Stimulated activated CD4-positive, alpha-beta T cell treated with anti-CD3 and anti-CD28 coated beads, Interleukin-12 subunit alpha, Interleukin-12 subunit beta, amount 100 ng/mL, for 48 hours (primary cell): ENCODE data around the gene SMOC1.
A peak's percentile ranks its signal among the peaks of the same experiment; 100 is the strongest.

Experiments
- DNase-seq, 3 donors: peaks; one replicate each; pipeline ENCODE4 v3.0.0-alpha.2; 2020; ENCODE audit warnings: low read depth in 2 of 3, low spot score in 1 of 3

SMOC1 gene

DNA sequence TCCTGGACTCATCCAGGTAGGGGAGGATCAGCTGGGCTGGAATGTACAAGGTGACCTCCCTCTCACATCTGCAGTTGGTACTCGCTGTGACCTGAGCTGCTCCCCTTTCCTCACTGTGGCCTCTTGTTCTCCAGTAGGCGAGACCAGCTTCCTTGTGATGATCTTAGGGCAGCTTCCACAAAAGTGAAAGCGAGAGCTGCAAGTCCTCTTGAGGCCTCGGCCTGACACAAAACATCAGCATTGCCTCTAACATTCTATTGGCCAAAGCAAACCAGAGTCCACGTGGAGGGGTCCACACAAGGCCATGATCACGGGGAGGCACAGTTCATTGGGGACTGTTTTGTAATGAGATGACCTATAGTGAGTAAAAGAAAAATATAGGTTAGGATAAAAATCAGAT is 127.5 kb downstream of the SMOC1 start:
- no peak for DNase-seq

DNA sequence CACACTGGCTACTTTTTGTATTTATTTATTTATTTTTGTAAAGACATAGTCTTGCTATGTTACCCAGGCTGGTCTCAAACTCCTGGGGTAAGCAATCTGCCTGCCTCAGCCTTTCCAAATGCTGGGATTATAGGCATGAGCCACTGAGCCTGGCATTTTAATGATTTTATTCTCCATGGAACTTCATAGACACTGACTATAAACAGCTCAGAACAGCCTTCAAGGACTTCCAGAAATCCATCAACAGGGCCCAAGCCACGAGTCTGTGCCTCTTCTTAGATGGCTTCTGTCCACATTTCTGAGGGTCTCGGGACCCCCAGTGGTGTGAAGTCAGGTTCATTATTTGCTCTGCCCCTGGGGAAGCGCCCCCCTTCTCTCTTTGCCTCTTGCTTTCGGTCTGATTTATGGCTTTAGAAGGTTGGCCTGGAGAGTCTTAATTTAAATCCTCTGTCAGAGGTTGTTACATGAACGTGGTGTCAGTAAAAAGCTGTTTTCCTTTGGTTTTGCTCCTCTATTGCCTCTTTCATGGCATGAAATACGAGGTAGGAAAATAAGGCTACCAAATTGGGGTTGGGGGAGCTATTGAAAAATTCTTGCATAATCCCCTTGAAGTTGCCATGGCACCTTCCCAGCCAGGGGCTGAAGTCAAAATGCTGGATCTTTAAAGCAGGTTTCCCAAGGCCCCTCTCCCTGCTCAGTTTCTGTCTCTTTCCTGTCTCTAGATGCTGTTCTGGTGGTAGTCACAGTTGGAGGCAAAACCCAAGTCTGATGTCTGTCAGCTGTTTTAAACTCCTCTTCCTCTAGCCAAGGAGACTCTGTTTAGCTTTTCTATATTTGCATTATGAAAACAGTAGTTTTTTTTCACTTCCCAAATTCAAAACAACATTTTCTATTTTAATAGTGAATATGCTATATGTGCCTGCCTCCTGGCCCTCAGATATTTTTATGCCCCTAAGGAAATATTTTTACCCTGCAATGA is 129.4 kb downstream of the SMOC1 start:
- DNase-seq = no peak

DNA sequence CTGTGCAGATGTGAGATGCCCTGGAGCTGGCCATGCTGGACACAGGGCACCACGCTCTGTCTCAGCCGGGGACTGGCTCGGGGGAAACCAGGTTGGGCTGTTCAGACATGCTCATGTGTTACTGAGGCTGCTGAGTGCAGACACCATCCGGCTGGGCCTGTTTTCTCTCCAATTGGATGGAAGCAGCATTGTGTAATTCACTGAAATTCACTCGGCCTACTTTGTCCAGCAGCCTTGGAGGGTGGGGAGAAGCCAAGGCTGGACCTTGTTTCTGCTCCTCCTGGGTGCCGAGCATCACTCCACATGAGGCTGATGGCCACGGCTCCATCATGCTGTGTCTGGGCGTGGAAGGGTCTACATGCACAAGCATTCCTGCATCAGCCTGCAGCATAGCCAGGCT is 130.7 kb downstream of the SMOC1 start:
- no peak for DNase-seq

DNA sequence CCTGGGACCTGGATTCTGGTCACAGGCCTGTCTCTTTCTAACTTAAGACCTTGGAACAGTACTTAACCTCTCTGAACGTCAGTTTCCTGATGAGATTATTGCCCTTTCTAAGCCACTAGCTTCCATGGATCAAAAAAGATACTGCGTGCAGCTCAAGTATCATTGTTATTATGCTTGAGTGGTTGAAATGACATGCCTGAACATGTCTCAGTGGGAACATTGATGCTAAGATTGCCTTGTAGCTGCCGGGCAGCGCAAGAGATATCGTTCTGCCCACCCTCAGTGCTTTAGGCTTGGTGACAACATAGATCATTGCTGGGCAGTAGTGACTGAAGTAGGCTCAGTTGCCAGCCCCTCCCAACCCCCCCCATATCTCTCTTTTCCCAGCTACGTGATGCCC is 131.9 kb downstream of the SMOC1 start:
- no peak for DNase-seq

DNA sequence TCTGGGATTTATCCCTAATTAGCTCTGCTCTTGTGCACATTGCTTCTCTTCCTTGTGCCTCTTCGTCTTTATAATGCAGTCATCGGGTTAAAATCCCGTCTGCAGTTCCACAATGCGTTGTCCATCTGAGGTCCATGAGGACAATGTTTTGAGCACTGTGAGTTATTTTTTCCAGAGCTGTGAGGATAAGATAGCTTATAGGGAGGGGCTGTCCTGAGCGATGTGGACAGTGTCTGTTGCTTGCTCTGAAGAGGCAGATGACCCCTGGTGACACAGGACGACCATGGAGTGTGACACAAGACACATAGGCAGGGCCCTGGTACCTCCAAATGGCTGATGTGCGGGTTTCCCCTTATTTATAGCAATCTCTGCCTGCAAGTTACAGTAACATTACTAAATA is 132.5 kb downstream of the SMOC1 start:
- no peak for DNase-seq

DNA sequence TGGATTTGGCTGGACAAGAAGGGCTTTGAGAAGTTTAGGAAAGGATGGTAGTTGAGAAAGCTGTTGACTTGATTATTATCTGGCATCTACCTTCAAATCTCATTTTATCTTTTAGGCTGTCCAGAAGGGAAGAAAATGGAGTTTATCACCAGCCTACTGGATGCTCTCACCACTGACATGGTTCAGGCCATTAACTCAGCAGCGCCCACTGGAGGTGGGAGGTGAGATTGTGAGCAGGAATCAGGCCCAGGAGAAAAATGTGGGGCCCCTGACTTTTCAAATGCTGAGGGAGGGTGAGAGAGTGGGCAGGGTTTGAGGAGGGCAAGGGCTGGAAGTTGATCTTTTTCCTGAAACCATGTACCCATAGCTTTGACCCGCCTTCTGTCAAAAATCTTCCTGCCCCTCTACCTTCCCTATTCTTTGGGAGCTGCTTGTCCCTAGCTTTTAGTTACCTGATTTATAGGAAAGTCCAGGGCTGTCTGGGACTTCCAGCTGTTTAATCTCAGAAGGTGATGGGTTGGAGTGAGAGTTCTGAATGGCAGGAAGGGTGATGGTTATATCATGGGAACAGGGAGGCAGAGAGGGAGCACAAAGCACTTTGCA is 134.2 kb downstream of the SMOC1 start:
- peak; percentile 21 to 46 (median 32) for DNase-seq

DNA sequence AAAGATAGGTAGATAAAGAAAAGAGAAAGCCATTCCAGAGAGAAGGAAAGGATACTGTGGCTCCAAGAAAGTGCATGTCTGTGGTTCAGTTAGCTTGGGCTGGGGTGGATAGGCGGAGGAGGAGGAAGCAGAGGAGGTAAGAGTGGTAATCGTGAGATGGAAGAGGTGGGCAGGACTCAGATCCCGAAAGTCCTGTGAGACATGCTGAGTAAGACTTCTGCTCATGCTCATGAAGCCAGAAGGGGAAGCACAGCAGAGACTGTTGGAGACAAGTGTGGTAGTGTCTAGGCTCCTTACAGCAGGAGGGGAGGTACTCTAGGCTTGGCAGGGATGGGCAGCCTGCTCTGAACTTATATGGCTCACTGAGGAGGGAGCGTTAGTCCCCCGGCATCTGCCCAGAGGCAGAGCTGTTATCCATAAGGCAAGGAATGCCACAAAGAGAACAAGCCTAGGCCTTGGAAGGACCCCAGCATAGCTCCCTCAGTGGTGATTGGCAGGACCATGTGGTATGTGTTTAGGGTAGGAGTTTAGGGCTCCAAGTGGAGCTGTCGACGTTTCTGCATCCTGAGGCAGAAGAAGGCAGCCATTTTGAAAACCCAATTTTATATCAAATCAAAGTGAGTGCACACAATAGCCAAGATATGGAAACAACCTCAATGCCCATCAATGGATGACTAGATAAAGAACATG is 135.3 kb downstream of the SMOC1 start:
- no peak for DNase-seq

DNA sequence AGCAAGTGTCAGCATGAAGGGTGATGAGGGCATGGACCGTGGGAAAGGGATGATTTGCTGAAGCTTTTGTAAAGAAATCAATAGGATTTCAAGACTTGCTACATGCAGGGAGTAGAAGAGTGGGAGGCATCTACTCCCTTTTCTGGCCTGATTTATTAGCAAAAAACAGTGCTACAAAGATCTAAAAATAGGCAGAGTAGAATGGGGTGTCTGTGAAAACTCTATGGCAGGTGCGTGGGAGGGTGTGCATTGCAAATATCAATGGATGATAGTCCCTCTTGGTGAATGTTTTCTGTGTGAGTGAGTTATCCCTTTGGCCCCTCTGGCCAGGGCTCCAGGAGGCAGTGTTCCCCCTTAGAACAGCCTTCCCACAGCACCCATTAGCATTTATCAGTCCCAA is 139.0 kb downstream of the SMOC1 start:
- DNase-seq = no peak

DNA sequence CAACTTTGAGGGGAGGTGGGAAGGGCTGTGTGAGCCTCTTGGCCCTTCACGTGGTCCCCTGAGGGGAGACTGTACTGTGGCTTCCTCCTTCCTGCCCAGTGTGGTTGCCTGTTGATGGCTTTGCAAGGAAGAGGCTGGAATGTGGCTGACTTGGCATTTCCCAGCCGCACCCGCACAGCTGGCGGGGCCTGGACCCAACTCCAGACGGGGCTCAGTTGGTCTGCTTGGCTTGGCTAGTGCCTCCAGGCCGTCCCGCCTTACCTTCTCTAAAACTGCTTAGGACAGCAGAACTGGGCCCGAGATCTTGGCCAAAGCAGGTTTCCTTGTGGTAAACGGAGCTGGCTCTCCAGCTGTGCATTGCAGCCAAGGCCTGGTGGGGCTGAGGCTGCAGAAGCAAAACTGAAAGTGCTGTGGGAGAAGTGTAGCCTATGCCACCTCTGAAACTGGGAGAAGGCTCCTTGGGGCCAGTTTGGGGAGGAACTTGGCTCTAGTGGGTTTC is 139.5 kb downstream of the SMOC1 start:
- DNase-seq = no peak

DNA sequence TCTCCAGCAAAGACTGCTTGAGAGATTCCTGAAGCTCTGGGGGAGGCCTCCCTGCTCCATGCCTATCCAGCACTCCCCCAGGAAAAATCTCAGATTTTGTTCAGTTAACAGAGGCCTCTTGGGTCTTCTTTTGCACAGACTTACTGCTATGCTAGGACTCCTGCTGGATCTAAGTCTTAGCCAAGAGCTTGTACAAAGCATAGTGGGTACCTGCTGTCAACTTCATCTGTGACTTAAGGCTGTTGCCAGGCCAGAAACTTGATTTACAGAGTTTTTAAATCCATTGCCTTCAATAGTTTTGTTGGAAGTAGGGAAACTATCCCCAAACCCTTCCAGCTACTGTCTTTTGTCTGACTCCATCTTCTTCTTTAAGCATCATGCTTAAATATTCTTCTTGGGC is 140.5 kb downstream of the SMOC1 start:
- no peak for DNase-seq

DNA sequence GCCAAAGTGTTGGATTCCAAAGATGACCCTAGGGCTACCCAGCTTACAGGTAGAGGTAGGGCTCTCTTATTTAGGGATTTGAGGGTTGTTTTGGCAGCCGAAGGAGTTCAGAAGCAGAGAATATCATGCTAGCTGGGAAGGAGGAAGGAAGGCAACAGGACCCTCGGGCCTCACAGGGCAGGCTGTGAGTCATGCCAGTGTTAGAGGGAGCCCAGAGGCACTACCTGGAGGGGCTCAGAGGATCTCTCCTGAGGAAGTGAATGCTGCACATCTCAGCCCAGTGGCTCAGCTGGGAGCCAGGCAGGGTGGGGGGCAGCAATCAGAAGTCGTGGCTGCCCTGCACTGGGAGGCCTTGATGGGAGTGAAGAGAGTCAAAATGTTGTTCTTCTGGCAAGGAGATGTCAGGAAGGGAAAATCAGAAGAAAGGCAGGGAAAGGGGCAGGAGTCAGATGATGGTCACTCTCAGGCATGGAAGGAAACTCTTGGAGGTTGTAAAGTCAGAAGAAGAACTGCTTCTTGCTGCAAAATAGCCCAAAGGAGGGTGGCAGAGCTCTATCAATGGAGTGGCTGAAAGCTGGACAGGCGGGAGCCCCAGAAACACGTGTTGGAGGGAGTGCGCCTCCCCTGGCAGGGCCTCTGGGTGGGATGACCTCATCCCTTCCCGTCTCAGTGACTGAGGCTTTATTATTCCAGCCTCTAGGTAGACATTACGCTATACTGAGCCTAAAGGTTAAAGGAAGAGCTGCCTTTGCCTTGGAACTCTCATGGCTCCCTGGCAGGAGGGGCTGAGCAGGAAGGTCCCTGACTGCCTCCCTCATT is 141.3 kb downstream of the SMOC1 start:
- DNase-seq = no peak

DNA sequence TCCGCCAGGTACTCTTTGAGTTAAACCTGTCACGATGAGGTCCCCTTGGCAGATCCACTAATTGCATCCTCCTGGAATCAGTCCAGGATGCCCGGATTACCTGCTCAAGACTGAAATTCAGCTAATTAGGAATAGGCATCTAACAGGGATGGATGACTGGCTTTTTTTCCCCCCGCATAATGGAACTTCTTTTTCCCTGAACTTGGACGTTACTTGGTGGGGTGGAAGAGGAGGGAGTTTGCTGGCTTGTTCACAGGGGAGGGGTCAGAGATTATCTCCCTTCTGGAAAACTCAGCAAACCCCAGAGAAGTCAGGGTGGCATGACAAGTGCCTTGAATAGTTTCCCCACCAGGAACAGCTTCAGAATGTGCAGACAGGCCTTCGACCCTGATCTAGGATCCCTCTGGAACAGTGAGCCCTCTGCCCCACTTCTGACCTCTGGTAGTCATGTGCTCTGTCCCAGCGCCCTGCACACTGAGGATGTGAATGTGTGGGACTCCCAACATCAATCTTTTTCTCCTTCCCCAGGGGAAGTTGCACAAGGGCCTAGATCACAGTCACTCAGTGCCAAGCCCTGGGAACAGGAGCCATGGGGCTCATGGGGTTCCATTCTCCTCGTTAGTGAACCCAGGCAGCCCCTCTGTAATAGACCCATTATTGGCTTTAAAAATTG is 142.5 kb downstream of the SMOC1 start:
- DNase-seq = no peak

DNA sequence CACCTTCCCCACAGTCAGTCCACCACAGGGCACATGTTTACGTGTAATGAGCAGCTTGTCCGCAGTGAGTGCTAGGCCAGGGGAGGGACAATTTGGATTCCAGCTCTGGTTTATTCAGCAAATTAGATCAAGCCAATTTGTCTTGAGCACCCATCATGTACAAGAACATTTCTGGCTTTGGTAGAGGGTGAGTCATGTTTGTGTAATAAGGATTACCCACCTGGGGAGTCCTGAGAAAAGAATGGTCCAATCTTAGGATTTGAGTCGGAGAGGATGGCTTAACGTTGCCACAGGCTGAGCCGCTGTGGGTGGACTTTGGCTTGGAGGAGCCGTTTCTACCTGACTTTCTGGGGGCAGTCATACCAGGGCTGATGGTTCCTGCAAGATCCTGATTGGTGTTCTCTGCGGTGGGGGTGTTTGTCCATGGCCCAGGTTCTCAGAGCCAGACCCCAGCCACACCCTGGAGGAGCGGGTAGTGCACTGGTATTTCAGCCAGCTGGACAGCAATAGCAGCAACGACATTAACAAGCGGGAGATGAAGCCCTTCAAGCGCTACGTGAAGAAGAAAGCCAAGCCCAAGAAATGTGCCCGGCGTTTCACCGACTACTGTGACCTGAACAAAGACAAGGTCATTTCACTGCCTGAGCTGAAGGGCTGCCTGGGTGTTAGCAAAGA is 143.7 kb downstream of the SMOC1 start:
- DNase-seq = no peak

DNA sequence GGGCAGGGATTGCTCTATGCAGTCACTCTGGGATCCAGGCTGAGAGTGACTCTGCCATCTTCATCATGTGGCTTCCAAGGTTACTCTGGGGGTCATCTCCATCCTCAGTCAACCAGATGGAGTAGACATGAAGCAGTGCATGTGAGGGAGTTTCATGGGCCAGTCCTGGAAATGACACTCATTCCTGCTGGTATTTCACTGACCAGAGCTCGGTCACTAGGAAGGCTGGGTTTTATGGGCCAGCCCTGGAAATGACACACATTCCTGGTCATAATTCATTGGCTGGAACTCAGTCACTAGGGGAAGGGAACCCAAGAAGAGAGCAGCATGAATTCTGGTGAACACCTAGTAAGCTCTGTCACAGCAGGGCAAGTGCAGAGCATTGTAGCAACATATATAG is 144.7 kb downstream of the SMOC1 start:
- no peak for DNase-seq

DNA sequence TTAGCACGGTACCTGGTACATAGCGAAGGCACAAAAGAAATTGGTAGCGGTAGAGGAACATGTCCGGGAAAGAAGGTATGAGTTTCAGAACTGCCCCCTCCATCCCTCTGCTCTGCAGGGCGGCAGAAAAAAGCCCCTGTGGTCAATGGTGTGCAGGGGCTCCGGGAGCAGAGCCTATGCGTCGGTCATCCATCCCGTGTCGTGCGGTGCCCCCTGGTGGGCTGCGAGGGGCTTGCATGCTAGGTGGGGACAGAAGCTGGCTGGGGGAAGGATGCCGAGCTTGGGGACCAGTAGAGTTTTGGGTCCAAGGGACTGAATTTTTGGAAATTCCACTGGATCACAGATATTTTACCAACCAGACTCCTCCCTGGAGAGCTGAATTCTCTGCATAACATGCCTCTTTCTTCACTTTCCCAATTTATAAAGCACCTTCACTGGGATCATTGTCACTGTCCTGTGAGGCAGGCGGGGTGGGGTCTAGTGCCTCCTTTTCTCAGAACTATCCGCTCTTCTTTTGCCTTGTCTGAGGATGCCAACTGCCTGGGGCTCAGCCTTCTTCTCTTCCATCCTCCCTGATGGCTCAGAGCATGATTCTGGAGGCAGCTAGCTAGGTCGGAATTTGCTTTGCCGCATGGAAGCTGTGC is 148.7 kb downstream of the SMOC1 start:
- DNase-seq = peak; percentile 38 to 70 (median 47)

DNA sequence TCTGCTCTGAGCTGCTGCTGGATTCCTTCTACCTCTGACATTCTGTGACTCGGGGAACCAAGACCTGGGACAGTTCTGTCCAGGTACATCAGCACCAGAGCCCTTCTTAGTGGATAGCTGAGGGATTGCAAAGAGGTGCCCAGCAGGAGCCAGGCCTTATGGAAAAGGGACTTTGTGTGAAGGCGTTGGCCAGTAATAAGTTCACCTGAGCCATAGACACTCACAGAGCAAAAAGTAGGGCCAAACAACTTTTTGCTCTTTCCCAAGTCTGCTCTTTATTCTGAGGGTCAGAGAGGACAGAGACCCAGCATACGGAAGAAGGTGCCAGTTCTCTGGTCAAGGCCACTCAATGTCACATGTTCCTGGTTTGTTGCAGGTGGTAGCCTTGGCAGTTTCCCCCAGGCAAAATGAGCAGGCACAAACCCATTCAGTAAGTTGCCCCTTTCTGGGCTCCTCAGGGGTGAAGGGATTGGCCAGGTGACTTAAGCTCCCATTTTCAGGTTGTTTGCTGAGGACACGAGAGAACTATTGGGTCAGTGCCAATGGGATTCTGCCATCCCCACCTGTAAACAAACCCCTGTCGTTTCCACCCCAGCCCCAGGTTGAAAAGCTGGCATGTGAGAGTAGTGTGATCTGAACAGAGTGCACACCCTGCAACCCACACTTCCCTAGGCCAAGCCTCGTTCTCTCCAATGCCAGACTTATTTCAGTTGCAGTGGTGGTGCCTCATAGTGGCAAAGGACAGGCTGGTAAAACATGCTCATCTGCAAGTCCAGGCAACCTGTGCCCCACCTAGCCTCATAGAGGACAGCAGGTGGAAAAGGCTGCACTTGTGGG is 150.3 kb downstream of the SMOC1 start:
- DNase-seq = no peak

DNA sequence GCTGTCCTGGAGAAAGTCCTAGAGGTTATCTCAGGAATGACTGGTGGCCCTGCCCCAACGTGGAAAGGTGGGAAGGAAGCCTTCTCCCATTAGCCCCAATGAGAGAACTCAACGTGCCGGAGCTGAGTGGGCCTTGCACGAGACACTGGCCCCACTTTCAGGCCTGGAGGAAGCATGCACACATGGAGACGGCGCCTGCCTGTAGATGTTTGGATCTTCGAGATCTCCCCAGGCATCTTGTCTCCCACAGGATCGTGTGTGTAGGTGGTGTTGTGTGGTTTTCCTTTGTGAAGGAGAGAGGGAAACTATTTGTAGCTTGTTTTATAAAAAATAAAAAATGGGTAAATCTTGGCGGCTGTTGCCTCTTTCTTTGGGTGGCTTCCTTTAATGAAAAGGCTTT is 152.8 kb downstream of the SMOC1 start:
- DNase-seq = no peak

DNA sequence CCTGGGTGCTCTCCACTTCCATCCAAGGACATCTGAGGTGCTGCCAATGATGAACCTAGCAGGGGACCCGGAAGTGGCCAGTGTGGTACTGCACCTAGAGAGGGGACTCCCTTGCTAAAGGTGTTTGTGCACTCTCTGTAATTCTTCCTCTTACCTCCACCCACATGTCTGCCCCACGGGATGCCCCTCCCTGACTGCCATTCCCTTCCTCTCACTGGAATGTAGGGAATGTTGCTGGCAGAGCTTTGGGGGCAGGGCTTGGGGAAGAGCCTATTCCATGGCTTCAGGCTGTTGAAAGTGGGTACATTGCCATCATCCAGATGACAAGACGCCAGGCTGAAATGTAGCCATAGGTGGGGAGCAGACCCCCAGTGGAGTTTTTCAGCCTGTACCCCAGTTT is 153.2 kb downstream of the SMOC1 start:
- no peak for DNase-seq

DNA sequence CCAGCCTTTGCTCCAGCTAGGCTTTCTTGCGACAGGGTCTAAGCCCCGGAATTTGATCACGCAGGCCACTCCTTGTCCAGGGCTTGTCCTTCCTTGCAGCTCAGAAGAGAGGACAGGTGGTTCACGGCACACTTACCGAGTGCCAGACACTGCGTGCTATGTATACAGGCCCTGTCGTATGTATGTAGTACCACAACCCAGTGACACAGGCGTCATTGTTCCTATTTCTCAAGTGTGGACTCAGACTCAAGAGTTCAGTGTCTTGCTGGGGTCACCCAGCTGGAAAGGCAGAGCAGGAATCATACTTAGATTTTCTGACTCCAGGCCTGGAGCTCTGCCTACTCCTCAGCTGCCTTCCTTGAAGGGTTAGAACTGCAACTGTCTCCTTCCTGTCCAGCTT is 153.9 kb downstream of the SMOC1 start:
- no peak for DNase-seq
